HG02973 (cell line): ENCODE results near the gene HIP1R.

Experiments used
- ATAC-seq: cut with Tn5 transposase; IDR thresholded peaks from one replicate; pipeline ENCODE4 v1.9.1; 2021; ENCODE audit warnings: moderate library complexity; ENCODE audit not compliant: unreplicated experiment

Gene HIP1R

DNA sequence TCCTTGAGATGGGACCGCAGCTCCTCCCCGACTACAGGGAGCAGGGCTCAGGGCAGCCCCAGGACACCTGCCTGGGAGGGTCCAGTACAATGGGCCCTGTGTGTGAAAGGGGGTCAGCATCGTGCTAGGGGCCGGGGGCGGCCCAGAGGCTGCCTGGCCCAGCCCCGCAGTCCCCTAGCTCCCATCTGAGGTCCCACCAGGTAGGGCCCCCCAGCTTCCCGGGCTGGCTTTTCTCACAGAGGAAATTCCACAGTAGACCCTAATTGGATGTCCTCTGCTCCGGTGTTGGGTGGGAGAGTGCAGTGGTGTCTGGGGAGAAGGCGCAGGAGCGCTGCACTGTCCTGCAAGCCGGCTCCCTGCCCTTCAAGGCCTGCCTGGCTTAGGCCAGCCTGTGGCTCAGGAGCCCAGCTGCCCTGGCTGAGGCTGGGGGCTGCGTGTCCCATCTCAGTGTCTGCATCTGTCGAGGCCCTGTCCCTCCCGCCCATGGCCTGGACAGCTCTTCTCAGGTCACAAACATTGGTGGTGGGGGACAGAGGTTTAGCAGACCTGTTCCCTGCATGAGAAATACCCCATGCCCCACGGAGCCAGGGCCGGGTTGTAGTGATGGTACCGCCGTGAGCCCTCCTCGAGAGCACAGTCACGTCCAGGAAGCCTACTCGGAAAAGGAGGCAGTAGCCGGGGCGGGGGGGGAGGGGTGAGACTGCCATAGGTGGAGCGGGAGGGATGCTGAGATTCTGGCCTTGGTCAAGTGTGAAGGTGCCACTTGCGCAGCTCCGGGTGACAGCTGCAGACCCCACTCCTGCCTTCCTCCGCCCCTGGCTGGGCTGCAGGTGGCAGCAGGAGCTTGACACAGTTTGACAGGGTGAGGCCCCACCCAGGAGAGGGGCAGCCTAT lies 11.6 kb downstream of the HIP1R start:
- no peak for ATAC-seq

GRCh38 chr12:122847516-122847836 lies 12.2 kb downstream of the HIP1R start:
- no peak for ATAC-seq

DNA sequence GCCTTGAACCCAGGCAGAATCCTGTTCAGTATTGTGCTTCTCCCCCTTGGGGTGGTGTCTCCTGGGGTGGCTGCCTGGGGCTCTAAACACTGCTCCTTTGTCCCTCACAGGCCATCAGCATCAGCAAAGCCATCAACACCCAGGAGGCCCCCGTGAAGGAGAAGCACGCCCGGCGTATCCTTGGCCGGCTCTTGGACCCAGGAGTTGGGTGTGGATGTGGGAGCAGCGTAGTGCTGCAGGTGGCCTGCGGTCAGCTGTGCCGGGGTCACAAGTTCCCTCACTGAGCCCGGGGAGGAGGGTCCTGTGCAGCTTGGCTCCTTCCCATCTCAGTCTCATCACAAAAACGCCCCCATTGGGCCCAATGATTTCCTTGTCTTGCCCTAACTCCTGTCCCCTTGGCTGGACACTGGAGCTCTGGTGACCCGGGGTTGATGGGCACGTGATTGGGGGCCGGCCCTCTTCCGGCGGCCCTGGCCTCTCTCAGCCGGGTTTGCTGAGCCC lies 12.7 kb downstream of the HIP1R start:
- no peak for ATAC-seq

- ATAC-seq, result no peak
These were observed 13.5 kb downstream of the HIP1R start for GRCh38 chr12:122848471-122849351.

GRCh38 chr12:122849352-122850047 lies 14.2 kb downstream of the HIP1R start:
- no peak for ATAC-seq

GRCh38 chr12:122850048-122850445 lies 14.8 kb downstream of the HIP1R start:
- ATAC-seq, result no peak

DNA sequence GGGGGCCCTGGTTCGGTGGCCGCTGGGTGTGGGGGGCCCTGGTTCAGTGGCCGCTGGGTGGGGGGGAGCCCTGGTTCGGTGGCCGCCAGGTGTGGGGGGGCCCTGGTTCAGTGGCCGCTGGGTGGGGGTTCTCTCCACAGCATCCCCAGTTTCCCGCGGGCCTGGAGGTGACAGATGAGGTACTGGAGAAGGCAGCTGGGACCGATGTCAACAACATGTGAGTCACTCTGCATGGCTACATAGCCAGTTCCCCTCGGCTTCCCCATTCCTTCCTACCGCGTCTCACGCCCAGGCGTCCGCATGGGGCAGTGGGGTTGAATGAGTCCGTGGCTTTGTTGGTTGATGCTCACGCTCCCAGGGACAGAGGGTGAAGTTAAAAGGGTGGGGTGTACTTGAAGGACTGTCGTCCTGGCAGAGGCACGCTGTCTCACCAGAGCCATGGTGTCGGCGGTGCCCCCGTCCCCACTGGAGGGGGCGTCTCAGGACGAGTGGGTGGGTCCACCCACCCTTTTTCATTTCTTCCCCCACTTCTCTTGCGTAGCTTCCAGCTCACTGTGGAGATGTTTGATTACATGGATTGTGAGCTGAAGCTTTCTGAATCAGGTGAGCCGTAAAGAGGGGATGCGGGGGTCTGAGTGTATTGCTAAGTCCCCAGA lies 15.6 kb downstream of the HIP1R start:
- ATAC-seq, result no peak

- no peak for ATAC-seq
These were observed 16.6 kb downstream of the HIP1R start for GRCh38 chr12:122851820-122852219.

DNA sequence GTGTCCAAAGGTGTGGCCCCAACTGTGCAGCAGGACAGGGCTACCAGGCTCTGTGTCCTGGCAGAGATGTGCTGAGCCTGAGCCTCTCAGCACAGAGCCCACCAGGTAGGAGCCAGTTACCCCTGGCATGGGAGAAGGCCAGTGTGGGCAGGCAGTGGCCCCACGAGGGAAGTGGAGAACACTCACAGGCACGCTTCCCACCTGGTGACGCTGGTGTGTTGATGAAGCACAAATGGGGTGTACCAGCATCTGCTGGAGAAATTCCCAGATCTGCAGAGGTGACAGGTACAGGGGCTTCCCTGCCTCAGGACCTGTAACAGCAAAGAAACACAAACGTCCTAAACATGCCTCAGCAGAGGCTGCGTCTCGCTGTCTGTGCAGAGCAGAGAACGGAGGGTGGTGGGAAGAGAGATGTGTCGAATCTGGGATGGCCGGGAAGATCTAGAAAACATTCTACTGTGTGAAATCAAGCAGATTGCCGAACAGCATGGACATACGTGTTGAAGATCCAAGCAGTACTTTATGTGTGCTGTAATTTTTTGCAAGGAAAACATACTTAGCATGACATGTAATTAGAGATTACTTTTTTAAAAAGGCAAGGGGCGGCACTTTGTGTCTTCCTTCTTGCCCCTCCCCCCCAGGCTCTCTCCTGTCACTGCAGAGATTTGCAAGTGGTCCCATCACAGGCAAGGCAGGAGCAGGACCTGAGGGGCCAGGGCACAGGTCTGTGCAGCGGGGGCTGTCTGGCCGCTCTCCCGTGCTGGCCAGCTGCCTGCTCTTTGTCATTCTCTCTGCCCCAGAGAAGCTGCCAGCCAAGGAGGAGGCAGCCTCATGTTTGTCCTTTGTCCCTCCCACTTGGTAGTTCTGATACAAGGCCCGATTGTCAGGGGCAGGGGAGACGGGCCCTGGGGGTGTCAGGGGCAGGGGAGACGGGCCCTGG lies 17.3 kb downstream of the HIP1R start:
- ATAC-seq, result no peak

GRCh38 chr12:122853582-122854245 lies 18.5 kb downstream of the HIP1R start:
- ATAC-seq, result no peak

DNA sequence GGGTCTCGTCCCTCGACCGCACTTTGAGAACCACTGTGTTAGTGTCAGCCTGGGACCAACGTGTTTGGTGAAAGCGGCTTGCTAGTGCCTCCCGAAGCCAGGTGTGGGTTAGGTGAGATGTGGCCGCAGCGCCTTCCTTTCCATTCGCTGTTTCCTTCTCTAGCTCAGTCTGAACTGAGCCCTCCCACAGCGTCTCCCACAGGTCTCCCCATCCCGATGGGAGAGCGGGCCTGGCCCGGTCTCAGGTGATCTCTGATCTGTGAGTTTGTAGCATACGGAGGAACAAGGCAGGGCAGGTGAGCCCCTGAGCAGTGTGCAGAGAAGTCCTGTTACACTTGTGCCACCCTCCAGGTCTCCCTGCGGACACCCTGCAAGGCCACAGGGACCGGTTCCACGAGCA lies 19.3 kb downstream of the HIP1R start:
- ATAC-seq, result no peak

GRCh38 chr12:122855071-122855829 lies 20.0 kb downstream of the HIP1R start:
- no peak for ATAC-seq

GRCh38 chr12:122855928-122856831 lies 20.9 kb downstream of the HIP1R start:
- ATAC-seq, result no peak

- no peak for ATAC-seq
These were observed 21.9 kb downstream of the HIP1R start for GRCh38 chr12:122856999-122857671.

DNA sequence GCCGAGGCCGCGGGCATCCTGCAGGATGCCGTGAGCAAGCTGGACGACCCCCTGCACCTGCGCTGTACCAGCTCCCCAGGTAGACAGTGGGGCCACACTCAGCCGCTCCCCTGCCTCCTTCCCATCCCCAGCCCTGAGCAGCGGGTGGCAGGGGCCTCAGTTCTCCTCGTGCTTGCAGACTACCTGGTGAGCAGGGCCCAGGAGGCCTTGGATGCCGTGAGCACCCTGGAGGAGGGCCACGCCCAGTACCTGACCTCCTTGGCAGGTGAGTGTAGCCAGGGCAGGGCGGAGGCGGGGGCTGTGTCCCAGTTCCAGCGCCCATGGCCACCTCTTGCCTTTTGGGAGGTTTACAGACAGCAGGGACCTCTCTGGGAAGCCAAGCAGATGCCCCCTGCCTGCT lies 22.9 kb downstream of the HIP1R start:
- no peak for ATAC-seq

GRCh38 chr12:122858591-122859302 lies 23.5 kb downstream of the HIP1R start:
- no peak for ATAC-seq
